H1 (cell line): ENCODE results near the gene HEBP1. TPM values are rescaled to one million over a fixed set of nuclear protein-coding genes. Genes with fewer than 3 reads are reported as not detected.
A peak's percentile ranks its signal among the peaks of the same experiment; 100 is the strongest.

Experiments
- ATF2 ChIP-seq: IDR thresholded peaks from 2 replicates; pipeline ENCODE4 v1.6.1; 2012; ENCODE audit warnings: low read length, inconsistent platforms
- ATF3 ChIP-seq: IDR thresholded peaks from 2 replicates; pipeline ENCODE4 v1.6.1; 2011; ENCODE audit warnings: low read depth, mild to moderate bottlenecking, low read length; ENCODE audit not compliant: insufficient read depth
- MAX ChIP-seq: IDR thresholded peaks from 2 replicates; pipeline ENCODE4 v1.6.1; 2012; ENCODE audit warnings: inconsistent platforms
- SP1 ChIP-seq: IDR thresholded peaks from 2 replicates; pipeline ENCODE4 v1.6.1; 2011; ENCODE audit warnings: low read depth, low read length
- ZNF274 ChIP-seq: IDR thresholded peaks from 2 replicates; pipeline ENCODE4 v1.7.0; 2012; ENCODE audit warnings: low read length, borderline replicate concordance; ENCODE audit errors: extremely low read depth
- polyA plus RNA-seq, 7 experiments: library from polyadenylated mRNA; depleted of rRNA in 3 of 7; stranded (reverse) in 5 of 7; unstranded in 2 of 7; fragments of >200 nt in 5 of 7; fragments of 200-250 nt in 2 of 7; gene quantifications; 1 replicate in 5 of 7; 2 replicates in 1 of 7; 4 replicates in 1 of 7; pipeline versions ENCODE4 v1.2.1 to v1.2.3, GENCODE V29; 2011 to 2013; ENCODE audit warnings: missing spikeins in 2 of 7, mixed read lengths in 2 of 7
- total RNA-seq: library from RNA; stranded (reverse); fragmentation: NEBNext Ultra II Directional; extraction: Animal tissue kit (Norgen Biotek cat#: 25700); gene quantifications from 2 replicates; pipeline ENCODE4 v1.2.1, GENCODE V29; 2021

The HEBP1 gene
- total and polyA plus RNA-seq, 2 of the 8 experiments (the other 6 are each of a cell fraction or from before 2014, with no cell fraction given), result 30.8 to 56.1 TPM

- peak; percentile 57 for TF ChIP-seq MAX
- no peak for TF ChIP-seq ATF2
- TF ChIP-seq ATF3, result no peak
- TF ChIP-seq ZNF274, result no peak
- no peak for TF ChIP-seq SP1
Observed at GRCh38 chr12:13028825-13029570, 28.9 kb upstream of the HEBP1 start (continued).
